ENCODE data around the gene HOXA9.
A peak's percentile ranks its signal among the peaks of the same experiment; 100 is the strongest.

Gene HOXA9
- 0 to 0.61 reads per million in 2 donors for total RNA-seq

DNA sequence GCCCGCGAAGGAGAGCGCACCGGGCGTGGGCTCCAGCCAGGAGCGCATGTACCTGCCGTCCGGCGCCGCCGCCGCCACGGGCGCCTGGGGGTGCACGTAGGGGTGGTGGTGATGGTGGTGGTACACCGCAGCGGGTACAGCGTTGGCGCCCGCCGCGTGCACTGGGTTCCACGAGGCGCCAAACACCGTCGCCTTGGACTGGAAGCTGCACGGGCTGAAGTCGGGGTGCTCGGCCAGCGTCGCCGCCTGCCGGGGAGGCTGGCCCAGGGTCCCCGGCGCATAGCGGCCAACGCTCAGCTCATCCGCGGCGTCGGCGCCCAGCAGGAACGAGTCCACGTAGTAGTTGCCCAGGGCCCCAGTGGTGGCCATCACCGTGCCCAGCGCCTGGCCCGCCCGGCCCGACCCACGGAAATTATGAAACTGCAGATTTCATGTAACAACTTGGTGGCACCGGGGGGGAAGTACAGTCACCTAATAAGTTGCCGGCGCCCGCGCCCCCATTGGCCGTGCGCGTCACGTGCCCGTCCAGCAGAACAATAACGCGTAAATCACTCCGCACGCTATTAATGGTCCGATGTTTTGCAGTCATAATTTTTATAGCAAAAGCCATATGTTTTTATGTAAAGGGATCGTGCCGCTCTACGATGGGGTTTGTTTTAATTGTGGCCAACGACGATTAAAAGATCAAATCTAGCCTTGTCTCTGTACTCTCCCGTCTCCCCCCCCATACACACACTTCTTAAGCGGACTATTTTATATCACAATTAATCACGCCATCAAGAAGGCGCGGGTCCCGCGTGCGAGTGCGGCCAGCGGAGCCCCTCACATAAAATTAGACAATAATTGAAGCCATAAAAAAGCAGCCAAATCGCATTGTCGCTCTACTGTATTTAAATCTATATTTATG lies at the start of gene HOXA9:
TSS of gene HOXA9 (minus strand) at position 449 of the 907 bp plus-strand sequence. CDS start at position 369, 80 bp downstream.
- DNase-seq = no peak

DNA sequence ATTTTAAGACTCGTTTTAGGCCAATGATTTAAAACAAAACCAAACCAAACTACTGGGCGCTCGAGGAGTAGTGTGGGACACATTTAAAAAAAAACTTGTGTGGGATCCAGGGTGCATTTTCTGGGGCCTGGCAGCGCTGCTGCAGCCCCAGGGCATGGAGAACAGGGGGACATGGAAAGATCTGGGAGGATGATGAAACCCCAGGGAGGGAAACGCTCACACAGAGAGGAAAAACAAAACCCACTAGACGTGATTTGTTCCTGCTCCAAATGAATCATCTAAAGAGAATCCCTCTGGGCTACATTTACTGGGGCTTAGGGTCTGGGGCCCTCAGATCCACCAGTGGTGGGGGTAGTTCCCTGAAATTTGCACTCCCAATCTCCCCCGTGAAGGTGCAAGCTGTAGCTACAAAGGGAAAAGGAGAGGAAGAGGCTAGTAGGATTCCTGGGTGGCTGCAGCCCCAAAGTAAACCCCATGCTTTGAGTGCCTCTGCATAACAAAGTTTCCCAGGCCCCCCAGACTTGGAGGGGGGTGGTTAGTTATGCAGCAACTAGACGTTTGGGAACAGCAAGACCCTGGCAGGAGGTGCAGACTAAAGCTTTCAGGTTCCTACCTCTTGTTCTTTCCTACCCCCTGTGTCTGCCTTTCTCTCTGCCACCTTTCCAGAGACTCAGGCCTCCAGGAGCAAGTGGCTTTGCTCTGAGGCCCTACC lies 49.1 kb upstream of the HOXA9 start:
- no peak for DNase-seq

GRCh38 chr7:27213433-27214238 lies 48.3 kb upstream of the HOXA9 start:
- no peak for DNase-seq

- no peak for DNase-seq
Observed at GRCh38 chr7:27212497-27213432, 47.4 kb upstream of the HOXA9 start.

- no peak for DNase-seq
Observed at GRCh38 chr7:27211764-27212204, 46.4 kb upstream of the HOXA9 start.

DNA sequence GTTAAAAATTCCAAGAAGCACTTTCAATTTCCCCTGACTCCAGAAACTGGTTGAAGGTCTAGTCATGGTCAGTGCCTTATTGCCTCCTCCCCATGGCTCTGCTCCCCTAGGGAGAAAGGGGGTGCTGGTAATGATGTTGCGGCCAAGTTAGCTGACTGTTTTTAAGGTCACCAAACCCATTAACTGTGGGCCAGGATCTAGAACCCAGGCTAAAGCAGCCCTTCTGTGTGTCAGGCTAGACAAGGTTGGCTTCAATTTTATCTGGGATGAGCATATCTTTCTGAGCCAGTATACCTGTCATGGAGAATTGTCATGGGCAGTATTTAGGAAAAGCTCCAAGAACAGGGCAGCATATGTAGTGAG lies 45.7 kb upstream of the HOXA9 start:
- DNase-seq = no peak

DNA sequence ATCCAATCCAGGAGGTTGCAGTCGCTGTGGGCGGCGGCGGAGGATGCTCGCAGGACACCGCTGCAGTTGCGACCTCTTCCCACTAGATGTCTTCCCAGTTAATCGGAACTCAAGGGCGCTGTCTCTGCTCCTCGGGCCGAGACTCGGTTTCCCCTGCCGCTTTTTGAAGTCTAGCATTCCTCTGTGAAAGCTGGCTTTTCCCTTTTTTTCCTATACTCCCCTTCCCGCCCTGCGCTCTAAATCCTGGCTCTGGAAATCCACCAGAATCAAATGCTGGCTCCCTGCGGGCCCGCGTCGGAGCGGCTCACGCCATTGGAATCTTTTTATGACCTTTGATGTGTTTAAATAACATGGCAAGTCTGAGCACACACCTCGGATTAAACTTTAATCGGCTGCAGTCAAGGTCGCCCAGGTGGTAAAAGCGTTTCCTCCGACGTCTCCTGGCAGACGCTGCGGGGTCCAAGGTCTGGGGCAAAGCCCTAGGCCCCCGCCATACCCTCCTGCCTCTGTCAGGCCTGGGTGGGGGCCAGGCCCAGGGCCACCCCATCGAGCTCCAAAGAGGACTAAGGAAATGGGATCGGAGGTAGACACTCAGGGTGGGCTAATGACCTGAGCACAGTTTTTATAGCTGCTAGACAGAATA lies 45.2 kb upstream of the HOXA9 start:
- peak in 2 of 5 experiments; percentile 29 to 41 for DNase-seq

DNA sequence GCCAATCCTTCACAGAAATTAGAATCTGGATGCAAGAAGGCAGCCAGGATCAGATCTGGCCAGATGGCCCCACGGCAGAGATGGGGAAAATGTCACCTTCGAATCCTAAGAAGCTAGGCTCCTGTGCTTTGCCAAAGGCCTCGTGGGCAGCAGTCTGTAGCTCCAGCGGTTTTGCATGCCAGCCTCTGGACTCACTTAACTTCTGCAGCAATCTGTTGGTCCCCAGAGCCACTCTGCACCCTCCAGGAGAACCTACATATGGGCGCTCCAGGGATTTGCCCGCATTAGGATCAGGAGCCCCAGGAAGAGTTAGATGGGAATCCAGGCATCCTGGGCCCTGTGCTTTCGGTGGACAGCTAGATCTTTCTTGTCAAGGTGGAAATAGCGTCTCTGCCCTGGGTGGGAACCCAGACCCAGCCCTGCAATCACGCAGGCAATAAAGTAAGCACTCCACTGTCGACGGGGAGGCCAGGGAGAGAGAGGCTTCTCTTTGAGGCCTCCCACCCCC lies 44.6 kb upstream of the HOXA9 start:
- no peak for DNase-seq

DNA sequence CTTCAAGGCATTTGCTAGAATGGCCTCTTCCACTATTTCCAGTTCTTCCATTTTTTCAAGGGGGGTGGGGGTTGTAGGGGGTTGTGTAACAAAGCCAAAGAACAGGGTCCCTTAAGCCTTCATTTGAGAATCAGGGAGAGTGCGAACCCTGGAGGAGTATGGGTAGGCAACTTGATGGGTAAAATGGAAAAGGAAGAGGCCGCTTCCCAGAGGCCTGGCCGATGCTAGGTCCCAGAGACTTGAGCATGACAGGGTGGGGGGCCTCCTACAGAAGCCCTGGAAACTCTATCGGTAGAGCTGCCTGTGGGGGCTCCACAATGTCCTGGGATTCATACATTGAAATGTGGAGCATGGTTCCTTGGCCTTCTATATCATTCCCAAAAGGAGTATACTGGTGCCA lies 43.7 kb upstream of the HOXA9 start:
- no peak for DNase-seq

GRCh38 chr7:27207348-27207985 lies 42.1 kb upstream of the HOXA9 start:
- no peak for DNase-seq

DNA sequence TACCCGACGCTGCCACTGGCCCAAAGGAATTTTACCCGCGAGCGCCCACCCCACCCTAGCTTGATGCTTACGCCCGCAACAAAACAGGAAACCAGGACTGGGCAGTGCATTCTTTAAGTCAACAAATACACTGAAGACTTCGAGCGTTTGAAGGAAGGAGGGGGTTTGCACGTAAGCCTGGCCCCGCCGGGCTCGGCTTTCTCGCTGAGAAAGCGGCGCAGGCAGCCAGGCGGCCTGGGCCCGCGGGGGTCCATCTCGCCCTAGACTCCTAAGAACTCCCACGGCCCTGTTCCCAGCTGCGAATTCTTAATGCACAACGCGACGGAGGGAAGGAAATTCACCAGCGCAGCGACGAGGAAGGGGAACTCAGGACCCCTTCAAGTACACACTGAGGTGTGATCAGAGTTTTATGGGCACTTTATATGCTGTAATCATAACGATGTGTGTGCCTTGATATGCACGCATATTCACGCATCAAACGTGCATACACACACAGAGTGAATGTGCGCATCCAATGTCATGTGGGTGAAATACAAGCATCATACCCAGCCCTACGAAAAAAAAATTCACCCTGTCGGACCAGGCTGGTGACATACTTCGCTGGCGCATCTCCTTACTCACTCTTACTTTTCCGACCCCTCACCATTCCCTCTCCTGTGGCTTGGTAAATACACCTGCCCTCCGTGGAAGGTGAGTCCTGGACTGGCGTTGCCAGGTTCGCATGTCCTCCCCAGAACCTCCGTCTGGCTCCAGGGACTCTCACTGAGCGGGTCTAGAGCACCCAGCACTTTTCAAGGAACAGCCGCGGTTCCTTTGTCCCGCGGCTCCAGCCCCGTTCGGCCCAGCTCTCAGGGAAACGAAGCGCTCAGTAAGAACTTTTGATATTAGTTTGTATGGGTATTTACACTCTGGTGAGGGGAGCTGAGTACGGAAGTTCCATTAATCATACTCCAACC lies 40.3 kb upstream of the HOXA9 start:
- no peak for DNase-seq

DNA sequence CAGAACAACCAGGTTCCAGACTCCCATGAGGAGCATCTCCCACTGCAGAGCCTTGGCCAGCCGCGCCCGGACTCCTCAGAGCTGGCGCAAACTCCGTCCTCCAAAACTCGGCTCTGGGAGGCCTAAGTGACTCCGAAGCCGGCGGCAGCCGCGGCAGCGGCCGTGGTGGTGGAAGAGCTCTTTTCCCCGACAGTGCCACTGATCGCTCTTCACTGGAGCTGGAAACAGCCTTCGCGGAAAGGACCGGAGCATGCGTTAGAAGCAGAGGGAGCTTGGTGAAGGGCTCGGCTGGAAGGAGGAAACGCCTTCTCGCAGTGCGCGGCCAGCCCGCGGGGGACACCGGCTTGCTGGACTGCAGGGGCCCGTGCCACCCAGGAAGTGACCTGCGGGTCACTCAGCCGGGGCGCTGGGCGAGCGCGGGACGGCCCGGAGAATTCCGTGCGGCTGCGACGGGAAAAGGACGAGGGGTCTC lies 39.5 kb upstream of the HOXA9 start:
- DNase-seq = no peak

GRCh38 chr7:27203964-27204594 lies 38.7 kb upstream of the HOXA9 start:
- DNase-seq = no peak

- no peak for DNase-seq
Observed at GRCh38 chr7:27203365-27203953, 38.1 kb upstream of the HOXA9 start.

DNA sequence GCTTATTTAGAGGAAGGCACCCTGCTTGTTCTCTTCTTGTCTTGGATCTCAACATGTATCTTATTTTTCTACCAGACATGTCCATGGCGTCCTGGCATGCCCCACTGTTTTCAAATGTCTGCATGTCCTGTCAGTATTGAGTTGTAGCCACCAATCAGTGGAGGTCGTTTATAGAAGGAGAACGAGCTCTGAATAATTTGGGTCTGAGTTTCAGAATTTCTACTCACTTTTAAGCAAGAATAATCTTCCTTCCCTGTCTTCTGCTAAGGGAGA lies 37.5 kb upstream of the HOXA9 start:
- DNase-seq = no peak

DNA sequence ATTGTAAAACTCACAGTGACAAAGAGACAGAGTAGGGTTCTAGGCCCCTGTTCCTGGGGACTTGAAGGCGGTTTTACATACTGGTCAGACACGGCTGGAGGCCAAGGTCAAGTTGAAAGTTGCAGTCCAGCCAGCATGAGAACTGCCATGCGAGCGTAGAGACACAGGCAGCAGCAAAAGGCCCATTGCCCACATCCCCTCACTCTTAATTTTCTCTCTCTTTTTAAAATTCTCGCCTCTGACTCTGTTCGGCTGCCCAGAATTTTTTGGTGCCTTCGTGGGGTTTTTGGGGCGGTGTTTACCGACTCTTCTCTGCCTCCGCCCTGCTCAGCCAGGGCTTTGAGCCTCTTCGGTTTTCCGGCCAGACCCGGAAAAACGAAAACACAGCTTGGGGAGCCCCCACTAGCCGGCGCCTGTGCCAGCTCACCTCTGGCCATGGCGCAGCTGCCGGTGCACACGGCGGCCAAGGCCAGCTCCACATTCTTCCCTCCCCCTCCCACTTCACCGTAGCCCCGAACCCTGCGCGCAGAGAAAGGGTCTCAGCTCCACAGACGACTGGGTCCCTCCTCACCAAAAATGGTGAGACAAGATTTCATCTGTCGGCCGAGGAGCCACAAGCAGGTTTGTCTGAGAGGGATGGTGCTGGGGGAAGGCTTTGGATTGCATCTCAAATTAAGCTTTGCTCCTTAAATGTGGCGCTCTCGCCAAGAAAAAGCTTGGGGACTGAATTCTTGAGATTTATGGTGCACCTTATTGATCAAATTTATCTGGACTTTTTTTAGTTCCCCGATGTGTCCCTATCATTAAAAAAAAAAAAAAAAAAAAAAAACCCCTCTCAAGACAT lies 36.9 kb upstream of the HOXA9 start:
- DNase-seq = no peak

DNA sequence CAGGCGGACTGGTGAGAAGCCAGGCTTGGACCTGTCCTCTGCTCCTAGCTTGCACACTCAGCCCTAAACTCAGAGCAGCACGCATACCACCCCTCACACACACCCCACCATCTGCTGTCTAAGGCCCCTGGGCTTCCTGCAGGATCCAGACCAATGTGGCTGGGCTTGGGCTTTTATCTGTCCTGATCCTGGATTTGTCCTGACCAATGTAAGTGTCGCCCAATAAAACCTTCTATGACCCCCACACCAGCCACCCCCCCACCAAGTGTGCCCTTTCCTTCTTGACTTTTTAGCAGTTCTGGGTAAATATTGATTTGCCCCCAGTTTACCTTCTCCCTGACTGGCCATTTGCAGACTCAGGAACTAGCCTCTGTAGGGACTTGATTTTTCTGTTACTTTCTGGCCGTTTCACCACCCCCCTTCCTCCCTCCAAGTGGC lies 36.3 kb upstream of the HOXA9 start:
- no peak for DNase-seq
